Ishikawa (cell line): Measurements from ENCODE around the gene POLDIP3.

ENCODE experiments used
- CEBPB ChIP-seq: IDR thresholded peaks from 2 replicates; pipeline ENCODE4 v1.6.1; 2012
- CREB1 ChIP-seq: IDR thresholded peaks from 2 replicates; pipeline ENCODE4 v1.6.1; 2012; ENCODE audit warnings: low read depth
- EGR1 ChIP-seq: IDR thresholded peaks from 2 replicates; pipeline ENCODE4 v1.6.1; 2012
- EP300 ChIP-seq: IDR thresholded peaks from 2 replicates; pipeline ENCODE4 v1.6.1; 2012; ENCODE audit warnings: borderline replicate concordance
- FOXM1 ChIP-seq: IDR thresholded peaks from 2 replicates; pipeline ENCODE4 v1.6.1; 2012; ENCODE audit warnings: low read depth, borderline replicate concordance
- MAX ChIP-seq: IDR thresholded peaks from 2 replicates; pipeline ENCODE4 v1.6.1; 2012
- NFIC ChIP-seq: IDR thresholded peaks from 2 replicates; pipeline ENCODE4 v1.6.1; 2012
- RAD21 ChIP-seq: IDR thresholded peaks from 2 replicates; pipeline ENCODE4 v1.6.1; 2012; ENCODE audit warnings: low read depth
- REST ChIP-seq: IDR thresholded peaks from 2 replicates; pipeline ENCODE4 v1.6.1; 2012; ENCODE audit warnings: low read depth, mild to moderate bottlenecking
- TAF1 ChIP-seq: IDR thresholded peaks from 2 replicates; pipeline ENCODE4 v1.6.1; 2012; ENCODE audit warnings: low read depth, mild to moderate bottlenecking
- TCF12 ChIP-seq: IDR thresholded peaks from 2 replicates; pipeline ENCODE4 v1.6.1; 2012; ENCODE audit warnings: low read depth
- TEAD4 ChIP-seq: IDR thresholded peaks from 2 replicates; pipeline ENCODE4 v1.6.1; 2012
- USF1 ChIP-seq: IDR thresholded peaks from 2 replicates; pipeline ENCODE4 v1.6.1; 2012
- YY1 ChIP-seq: IDR thresholded peaks from 2 replicates; pipeline ENCODE4 v1.6.1; 2012; ENCODE audit warnings: low read depth
- ZBTB7A ChIP-seq: IDR thresholded peaks from 2 replicates; pipeline ENCODE4 v1.6.1; 2012; ENCODE audit warnings: low read depth

The POLDIP3 gene

GRCh38 chr22:42610186-42610585 is 4.5 kb downstream of the POLDIP3 start:
- TF ChIP-seq ZBTB7A (no peak), NFIC (no peak), RAD21 (no peak), CEBPB (no peak), YY1 (no peak), REST (no peak), MAX (no peak), USF1 (no peak), TEAD4 (no peak), EP300 (no peak), EGR1 (no peak), TCF12 (no peak), FOXM1 (no peak), TAF1 (no peak), CREB1 (no peak)

GRCh38 chr22:42608823-42609361 is 5.8 kb downstream of the POLDIP3 start:
- TF ChIP-seq ZBTB7A (no peak), EGR1 (no peak), NFIC (no peak), REST (no peak)

- TF ChIP-seq CREB1, result no peak
- TF ChIP-seq TEAD4, result no peak
- no peak for TF ChIP-seq ZBTB7A
- TF ChIP-seq FOXM1, result no peak
- TF ChIP-seq YY1, result no peak
- TF ChIP-seq NFIC, result no peak
- TF ChIP-seq MAX, result no peak
- no peak for TF ChIP-seq CEBPB
- no peak for TF ChIP-seq TAF1
- no peak for TF ChIP-seq REST
- no peak for TF ChIP-seq RAD21
- no peak for TF ChIP-seq EP300
- TF ChIP-seq USF1, result no peak
- TF ChIP-seq TCF12, result no peak
- no peak for TF ChIP-seq EGR1
Observed at GRCh38 chr22:42608136-42608822, 6.4 kb downstream of the POLDIP3 start.

GRCh38 chr22:42604403-42604802 is 10.3 kb downstream of the POLDIP3 start:
- TF ChIP-seq NFIC (no peak), TEAD4 (no peak)

GRCh38 chr22:42603427-42603826 is 11.3 kb downstream of the POLDIP3 start:
- TF ChIP-seq ZBTB7A (no peak), MAX (no peak), CEBPB (no peak), EP300 (no peak), TEAD4 (no peak), FOXM1 (no peak), CREB1 (no peak), RAD21 (no peak), YY1 (no peak), REST (no peak), USF1 (no peak), TAF1 (no peak), EGR1 (no peak), NFIC (no peak), TCF12 (no peak)
